Activated effector memory CD4-positive, alpha-beta T cell treated with Interleukin-2 at 50 U/mL for 16 hours (primary cell): ENCODE results near the gene OR10J4.
"Not testable (repeated sequence)": the region's sequence is repeated elsewhere in the genome, so short reads cannot be mapped to it uniquely, and the experiment has no call there.

Source experiments
- DNase-seq: peaks from one replicate; pipeline ENCODE4 v3.0.0-alpha.2; 2020

The OR10J4 gene

GRCh38 chr1:159431904-159432303 is at the start of gene OR10J4:
Gene OR10J4, plus strand, starts transcription at chr1:159432204.
- no peak for DNase-seq

GRCh38 chr1:159406821-159407220 is 25.2 kb upstream of the OR10J4 start:
- DNase-seq, result no peak

GRCh38 chr1:159408862-159409400 is 23.1 kb upstream of the OR10J4 start:
- DNase-seq, result no peak

GRCh38 chr1:159421821-159422220 is 10.2 kb upstream of the OR10J4 start:
- no peak for DNase-seq

- DNase-seq, result no peak
These were observed 3.5 kb upstream of the OR10J4 start for GRCh38 chr1:159428536-159428935.

GRCh38 chr1:159429074-159429861 is 2.7 kb upstream of the OR10J4 start:
- no peak for DNase-seq

GRCh38 chr1:159430985-159431384 is 1.0 kb upstream of the OR10J4 start:
- DNase-seq, result no peak

GRCh38 chr1:159436469-159436868 is 4.5 kb downstream of the OR10J4 start:
- no peak for DNase-seq

GRCh38 chr1:159439422-159439821 is 7.4 kb downstream of the OR10J4 start, which contains the start of gene OR10J1:
Gene OR10J1, plus strand, starts transcription at chr1:159439722. Its CDS starts 70 bp downstream, at chr1:159439792.
- DNase-seq, result no peak

- DNase-seq, result no peak
These were observed 9.4 kb downstream of the OR10J4 start for GRCh38 chr1:159441360-159441759.

- DNase-seq, result no peak
These were observed 10.4 kb downstream of the OR10J4 start for GRCh38 chr1:159442428-159442827.

GRCh38 chr1:159443066-159443750 is 11.2 kb downstream of the OR10J4 start:
- DNase-seq, result no peak

- DNase-seq, result no peak
These were observed 12.5 kb downstream of the OR10J4 start for GRCh38 chr1:159444511-159444910.

- DNase-seq, result no peak
These were observed 16.2 kb downstream of the OR10J4 start for GRCh38 chr1:159448181-159448580.

GRCh38 chr1:159449605-159450004 is 17.6 kb downstream of the OR10J4 start:
- not testable (repeated sequence) for DNase-seq

- DNase-seq, result no peak
These were observed 27.5 kb downstream of the OR10J4 start for GRCh38 chr1:159459551-159459950.

GRCh38 chr1:159465191-159465603 is 33.2 kb downstream of the OR10J4 start:
- no peak for DNase-seq

GRCh38 chr1:159468321-159468720 is 36.3 kb downstream of the OR10J4 start:
- no peak for DNase-seq

GRCh38 chr1:159469921-159470533 is 38.0 kb downstream of the OR10J4 start:
- no peak for DNase-seq

GRCh38 chr1:159473335-159473734 is 41.3 kb downstream of the OR10J4 start:
- DNase-seq, result no peak

GRCh38 chr1:159474926-159475325 is 42.9 kb downstream of the OR10J4 start:
- no peak for DNase-seq
